Measurements from ENCODE around the gene PLA2G2E. TPM values are rescaled to one million over a fixed set of nuclear protein-coding genes. Genes with fewer than 3 reads are reported as not detected.

The PLA2G2E gene
- total and polyA plus RNA-seq, 2 donors from 2014 or later, result not detected

DNA sequence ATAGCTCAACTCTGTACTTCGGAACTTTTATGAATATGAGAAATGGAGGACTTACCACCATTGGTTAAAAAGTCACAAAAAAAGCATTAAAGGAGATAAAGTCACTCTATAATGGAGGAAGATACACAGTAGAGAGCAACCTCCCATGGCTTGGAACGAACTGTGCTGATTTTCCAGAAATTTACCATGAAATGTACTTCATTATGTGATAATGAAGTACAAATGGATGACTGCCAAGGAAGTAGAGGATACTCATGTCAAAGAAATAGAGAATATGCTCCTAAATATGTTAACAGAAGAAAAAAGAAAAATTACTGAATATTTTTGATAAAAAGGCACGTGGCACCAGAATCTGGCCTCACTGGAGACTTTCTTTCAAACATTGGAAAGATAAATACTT is 23.6 kb upstream of the PLA2G2E start:
- Histone ChIP-seq H3K27me3 (ENCODE audit: control insufficient read depth, insufficient read depth, low read length) (no peaks in the 10 kb centered on the region), H3K9ac (ENCODE audit: low read length in 3 of 3) (no peak overlapping the region), H3K4me1 (ENCODE audit: control insufficient read depth in 2 of 3, insufficient read depth in 2 of 3, low read depth in 1 of 3, low read length in 3 of 3) (no peaks in the 10 kb centered on the region), H3K27ac (ENCODE audit: low read depth in 2 of 2, low read length in 2 of 2) (no peak overlapping the region), H3K36me3 (ENCODE audit: control insufficient read depth in 2 of 3, insufficient read depth in 3 of 3, low read length in 3 of 3) (no peaks in the 10 kb centered on the region), H3K4me3 (ENCODE audit: low read length in 3 of 3) (no peak overlapping the region), H3K9me3 (ENCODE audit: control insufficient read depth in 2 of 3, insufficient read depth in 1 of 3, low read length in 3 of 3) (no peaks in the 10 kb centered on the region)
- TF ChIP-seq, protein P1, sequence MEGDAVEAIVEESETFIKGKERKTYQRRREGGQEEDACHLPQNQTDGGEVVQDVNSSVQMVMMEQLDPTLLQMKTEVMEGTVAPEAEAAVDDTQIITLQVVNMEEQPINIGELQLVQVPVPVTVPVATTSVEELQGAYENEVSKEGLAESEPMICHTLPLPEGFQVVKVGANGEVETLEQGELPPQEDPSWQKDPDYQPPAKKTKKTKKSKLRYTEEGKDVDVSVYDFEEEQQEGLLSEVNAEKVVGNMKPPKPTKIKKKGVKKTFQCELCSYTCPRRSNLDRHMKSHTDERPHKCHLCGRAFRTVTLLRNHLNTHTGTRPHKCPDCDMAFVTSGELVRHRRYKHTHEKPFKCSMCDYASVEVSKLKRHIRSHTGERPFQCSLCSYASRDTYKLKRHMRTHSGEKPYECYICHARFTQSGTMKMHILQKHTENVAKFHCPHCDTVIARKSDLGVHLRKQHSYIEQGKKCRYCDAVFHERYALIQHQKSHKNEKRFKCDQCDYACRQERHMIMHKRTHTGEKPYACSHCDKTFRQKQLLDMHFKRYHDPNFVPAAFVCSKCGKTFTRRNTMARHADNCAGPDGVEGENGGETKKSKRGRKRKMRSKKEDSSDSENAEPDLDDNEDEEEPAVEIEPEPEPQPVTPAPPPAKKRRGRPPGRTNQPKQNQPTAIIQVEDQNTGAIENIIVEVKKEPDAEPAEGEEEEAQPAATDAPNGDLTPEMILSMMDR (IDR thresholded peaks at IDR 0.05; ENCODE audit: borderline replicate concordance, extremely low read depth, insufficient read depth), result no peak
- FAIRE-seq, result no peak
- DNase-seq, result no peak
- intact Hi-C loops (cut with DNase I), result no loop called here

DNA sequence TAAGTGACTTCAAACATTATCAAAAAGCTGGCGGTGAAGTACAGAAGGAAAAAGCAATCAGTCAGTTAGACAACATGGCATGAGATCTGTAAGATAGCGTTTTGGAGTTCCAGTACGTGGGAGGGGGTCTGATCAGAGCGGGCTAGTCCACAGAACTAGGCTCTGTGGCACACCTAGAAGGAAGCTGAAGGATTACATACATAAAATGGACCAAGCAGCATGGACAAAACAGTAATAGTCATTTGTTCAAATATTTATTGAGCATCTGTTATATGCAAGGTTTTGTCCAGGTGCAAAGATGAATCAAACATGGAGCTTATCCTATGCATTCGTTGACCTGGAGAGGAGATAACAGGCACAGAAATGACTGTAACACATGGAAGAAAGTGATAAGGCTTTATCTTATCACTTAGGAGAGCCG is 22.9 kb upstream of the PLA2G2E start:
- DNase-seq (no peak), FAIRE-seq (no peak)
- Histone ChIP-seq H3K9ac (ENCODE audit: low read length in 3 of 3) (no peak overlapping the region), H3K9me3 (ENCODE audit: control insufficient read depth in 2 of 3, insufficient read depth in 1 of 3, low read length in 3 of 3) (no peaks in the 10 kb centered on the region), H3K36me3 (ENCODE audit: control insufficient read depth in 2 of 3, insufficient read depth in 3 of 3, low read length in 3 of 3) (no peaks in the 10 kb centered on the region), H3K27me3 (ENCODE audit: control insufficient read depth, insufficient read depth, low read length) (no peaks in the 10 kb centered on the region), H3K27ac (ENCODE audit: low read depth in 2 of 2, low read length in 2 of 2) (no peak overlapping the region), H3K4me3 (ENCODE audit: low read length in 3 of 3) (no peak overlapping the region), H3K4me1 (ENCODE audit: control insufficient read depth in 2 of 3, insufficient read depth in 2 of 3, low read depth in 1 of 3, low read length in 3 of 3) (no peaks in the 10 kb centered on the region)
- intact Hi-C loops (cut with DNase I), result no loop called here
- TF ChIP-seq, protein P1 (IDR thresholded peaks at IDR 0.05; ENCODE audit: borderline replicate concordance, extremely low read depth, insufficient read depth), result no peak

DNA sequence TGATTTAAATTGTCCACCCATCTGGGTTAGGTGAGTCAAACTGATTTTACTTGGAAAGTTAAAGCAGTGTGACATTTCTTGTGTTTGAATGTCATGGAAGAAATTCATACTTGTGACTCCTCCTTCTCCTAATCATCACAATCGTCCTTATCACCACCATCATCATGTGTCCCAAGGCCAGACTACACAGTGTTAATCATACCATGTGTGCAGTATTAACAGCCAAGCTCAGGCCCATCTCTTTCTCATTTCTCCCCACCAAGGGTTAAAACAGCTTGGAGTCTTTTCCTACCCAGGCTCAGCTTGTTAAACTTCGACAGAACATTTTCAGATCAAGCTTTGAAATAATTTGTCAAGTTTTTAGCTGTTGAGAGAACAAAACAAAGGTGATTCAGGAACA is 22.5 kb upstream of the PLA2G2E start:
- intact Hi-C loops (cut with DNase I), result no loop called here

More for the DNA sequence above, 22.5 kb upstream of the PLA2G2E start:
- no peak overlapping the region for H3K27ac ChIP-seq (ENCODE audit: low read depth in 2 of 2, low read length in 2 of 2)
- FAIRE-seq, result no peak
- H3K4me1 ChIP-seq (ENCODE audit: control insufficient read depth in 2 of 3, insufficient read depth in 2 of 3, low read depth in 1 of 3, low read length in 3 of 3), result no peaks in the 10 kb centered on the region
- DNase-seq, result no peak
- no peaks in the 10 kb centered on the region for H3K9me3 ChIP-seq (ENCODE audit: control insufficient read depth in 2 of 3, insufficient read depth in 1 of 3, low read length in 3 of 3)
- H3K4me3 ChIP-seq (ENCODE audit: low read length in 3 of 3), result no peak overlapping the region
- TF ChIP-seq, protein P1 (IDR thresholded peaks at IDR 0.05; ENCODE audit: borderline replicate concordance, extremely low read depth, insufficient read depth), result no peak
- no peaks in the 10 kb centered on the region for H3K36me3 ChIP-seq (ENCODE audit: control insufficient read depth in 2 of 3, insufficient read depth in 3 of 3, low read length in 3 of 3)
- no peaks in the 10 kb centered on the region for H3K27me3 ChIP-seq (ENCODE audit: control insufficient read depth, insufficient read depth, low read length)
- H3K9ac ChIP-seq (ENCODE audit: low read length in 3 of 3), result no peak overlapping the region

Data from kidney (tissue), 14 donors.